NT2/D1 (cell line): ENCODE results near the gene MST1.

Experiments used
- SUZ12 ChIP-seq: IDR thresholded peaks from 2 replicates; pipeline ENCODE4 v1.6.1; 2011; ENCODE audit not compliant: insufficient read length, insufficient read depth; ENCODE audit errors: extremely low read depth
- YY1 ChIP-seq: IDR thresholded peaks from 2 replicates; pipeline ENCODE4 v1.6.1; 2011; ENCODE audit not compliant: insufficient read length, insufficient read depth

DNA sequence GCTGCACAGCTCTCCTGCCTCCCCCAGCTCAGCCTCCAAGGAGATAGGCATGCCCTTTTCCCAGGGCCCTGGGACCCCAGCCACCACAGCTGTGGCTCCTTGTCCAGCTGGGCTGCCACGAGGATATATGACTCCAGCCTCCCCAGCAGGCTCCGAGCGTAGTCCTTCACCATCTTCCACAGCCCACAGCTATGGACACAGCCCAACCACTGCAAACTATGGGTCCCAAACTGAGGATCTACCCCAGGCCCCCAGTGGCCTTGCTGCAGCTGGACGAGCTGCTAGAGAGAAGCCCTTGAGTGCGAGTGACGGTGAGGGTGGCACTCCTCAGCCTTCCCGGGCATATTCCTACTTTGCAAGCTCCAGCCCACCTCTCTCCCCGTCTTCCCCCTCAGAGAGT is 35.7 kb downstream of the MST1 start:
- TF ChIP-seq YY1 = no peak
- no peak for TF ChIP-seq SUZ12
